Kidney epithelial cell (primary cell): ENCODE measurements around the gene GPC6. TPM values are rescaled to one million over a fixed set of nuclear protein-coding genes. Genes with fewer than 3 reads are reported as not detected.

Experiments used
- DNase-seq: peaks from one replicate; pipeline ENCODE4 v3.0.0-alpha.2; 2010; ENCODE audit warnings: low read depth
- H3K27me3 ChIP-seq: 2 replicates; pipeline ENCODE4 v1.6.0; 2011; ENCODE audit warnings: low read length; ENCODE audit not compliant: control insufficient read depth, insufficient read depth
- H3K36me3 ChIP-seq: 2 replicates; pipeline ENCODE4 v1.5.1; 2011; ENCODE audit warnings: low read length; ENCODE audit not compliant: control insufficient read depth, insufficient read depth
- H3K4me3 ChIP-seq: 2 replicates; pipeline ENCODE4 v1.5.1; 2011; ENCODE audit warnings: low read depth, mild to moderate bottlenecking, control low read depth, low read length
- CTCF ChIP-seq: IDR thresholded peaks from 2 replicates; pipeline ENCODE4 v1.5.1; 2011; ENCODE audit warnings: mild to moderate bottlenecking, moderate library complexity, low read length, control low read depth, inconsistent platforms; ENCODE audit not compliant: insufficient read depth, poor library complexity, severe bottlenecking
- total RNA-seq: library from RNA; depleted of rRNA; stranded (reverse); fragments of >200 nt; gene quantifications from 2 replicates; pipeline ENCODE4 v1.2.3, GENCODE V29; 2015

GPC6 gene
- total RNA-seq, 1 donor from 2014 or later = 62.7 TPM

- TF ChIP-seq CTCF = no peak
- Histone ChIP-seq H3K36me3 (no peaks in the 10 kb centered on the region), H3K27me3 (no peaks in the 10 kb centered on the region), H3K4me3 (no peak overlapping the region)
- DNase-seq = no peak
Observed at GRCh38 chr13:93653776-93654175, 427.2 kb downstream of the GPC6 start.

- Histone ChIP-seq H3K4me3 (no peak overlapping the region), H3K36me3 (no peaks in the 10 kb centered on the region), H3K27me3 (no peaks in the 10 kb centered on the region)
- no peak for TF ChIP-seq CTCF
- no peak for DNase-seq
Observed at GRCh38 chr13:93655154-93655553, 428.5 kb downstream of the GPC6 start.

- H3K36me3 ChIP-seq = no peaks in the 10 kb centered on the region
- TF ChIP-seq CTCF = no peak
- H3K27me3 ChIP-seq = no peaks in the 10 kb centered on the region
- no peak for DNase-seq
- no peak overlapping the region for H3K4me3 ChIP-seq
Observed at GRCh38 chr13:93660391-93661063, 433.9 kb downstream of the GPC6 start.

- Histone ChIP-seq H3K4me3 (no peak overlapping the region), H3K27me3 (no peaks in the 10 kb centered on the region), H3K36me3 (no peaks in the 10 kb centered on the region)
- no peak for TF ChIP-seq CTCF
- no peak for DNase-seq
Observed at GRCh38 chr13:93670866-93671265, 444.3 kb downstream of the GPC6 start.

- H3K36me3 ChIP-seq = no peaks in the 10 kb centered on the region
- no peak for DNase-seq
- H3K27me3 ChIP-seq = no peaks in the 10 kb centered on the region
Observed at GRCh38 chr13:93672996-93673395, 446.4 kb downstream of the GPC6 start.

More at GRCh38 chr13:93672996-93673395, 446.4 kb downstream of the GPC6 start:
- H3K4me3 ChIP-seq = no peak overlapping the region
- TF ChIP-seq CTCF = no peak
